ENCODE data around the gene ZNF521.

- no peak for TF ChIP-seq CTCF (IDR thresholded peaks at IDR 0.05)
- no peak for TF ChIP-seq ZFX (IDR thresholded peaks at IDR 0.05; ENCODE audit: borderline replicate concordance)
Observed at GRCh38 chr18:25351280-25351775, 638 bp downstream of the ZNF521 start.

Measured in 22Rv1 (cell line).